CD4-positive, alpha-beta T cell (primary cell): ENCODE measurements around the gene PLCG2. TPM values are rescaled to one million over a fixed set of nuclear protein-coding genes. Genes with fewer than 3 reads are reported as not detected.

Experiments
- ATAC-seq: fragments of 200-7000 bp; cut with Tn5 transposase; one replicate; pipeline ENCODE4 v1.10.0; 2022; ENCODE audit warnings: mild to moderate bottlenecking; ENCODE audit not compliant: poor library complexity
- CTCF ChIA-PET: fragments of 350-600 bp; sonication (Branson Sonifier 250); formaldehyde crosslinking; loops from one replicate; lab custom pipeline; 2021; ENCODE audit warnings: antibody characterized with exemption, inconsistent platforms; lab: Charles Lee
- POLR2A ChIA-PET: fragments of 350-600 bp; sonication (Branson Sonifier 250); formaldehyde crosslinking; loops from one replicate; lab custom pipeline; 2021; ENCODE audit warnings: antibody characterized with exemption, inconsistent platforms; lab: Charles Lee
- DNase-seq, 14 experiments: peaks; one replicate each; pipeline ENCODE4 v3.0.0-alpha.2; 2013 to 2020; ENCODE audit warnings: mixed read lengths in 2 of 14
- H3K27ac ChIP-seq, 2 donors: one replicate each; pipeline versions ENCODE4 v1.5.1 to v1.7.0; 2013; ENCODE audit warnings: low read length in 2 of 2, low read depth in 1 of 2, mild to moderate bottlenecking in 1 of 2
- H3K27me3 ChIP-seq, 2 experiments: 1 replicate in 1 of 2; 2 replicates in 1 of 2; pipeline versions ENCODE4 v1.6.1 to v1.7.0; 2013; ENCODE audit warnings: low read length in 2 of 2, control low read depth in 1 of 2, mild to moderate bottlenecking in 1 of 2, moderate library complexity in 1 of 2; ENCODE audit not compliant: insufficient read depth in 2 of 2, control insufficient read depth in 1 of 2
- H3K36me3 ChIP-seq: one replicate; pipeline ENCODE4 v1.6.1; 2013; ENCODE audit warnings: low read length, control low read depth; ENCODE audit not compliant: insufficient read depth
- H3K4me1 ChIP-seq: one replicate; pipeline ENCODE4 v1.6.1; 2013; ENCODE audit warnings: low read length, control low read depth; ENCODE audit not compliant: insufficient read depth
- H3K4me3 ChIP-seq: one replicate; pipeline ENCODE4 v1.5.1; 2013; ENCODE audit warnings: mild to moderate bottlenecking, low read length, moderate library complexity
- H3K9me3 ChIP-seq, 2 experiments: 1 replicate in 1 of 2; 2 replicates in 1 of 2; pipeline versions ENCODE4 v1.6.1 to v1.7.0; 2013; ENCODE audit warnings: low read length in 2 of 2, mild to moderate bottlenecking in 2 of 2, control low read depth in 1 of 2, moderate library complexity in 1 of 2; ENCODE audit not compliant: control insufficient read depth in 1 of 2, insufficient read depth in 1 of 2
- H3K27ac Mint-ChIP-seq: one replicate; pipeline ENCODE4 v1.8.0; 2020; ENCODE audit warnings: mixed read lengths
- H3K27me3 Mint-ChIP-seq: one replicate; pipeline ENCODE4 v1.8.0; 2021; ENCODE audit warnings: mixed read lengths
- H3K36me3 Mint-ChIP-seq: one replicate; pipeline ENCODE4 v1.8.0; 2021; ENCODE audit warnings: low read depth, mixed read lengths
- H3K4me1 Mint-ChIP-seq: one replicate; pipeline ENCODE4 v1.8.0; 2021; ENCODE audit warnings: low read depth, mixed read lengths
- H3K4me3 Mint-ChIP-seq: one replicate; pipeline ENCODE4 v1.8.0; 2020; ENCODE audit warnings: mild to moderate bottlenecking, mixed read lengths
- H3K9me3 Mint-ChIP-seq: one replicate; pipeline ENCODE4 v1.8.0; 2020; ENCODE audit warnings: mixed read lengths
- intact Hi-C, 2 experiments: fragments of 100-400 bp; cut with DNase I in 1 of 2; cut with micrococcal nuclease in 1 of 2; formaldehyde crosslinking; loops; one replicate each; pipeline versions ENCODE4 v1.15.1 to v1.9.0; 2023 to 2025; cut with DNase I, micrococcal nuclease
- total RNA-seq, 174 experiments: library from RNA in 2 of 174; stranded (reverse) in 2 of 174; gene quantifications; one replicate each; pipeline ENCODE4 v1.2.3 and lab custom pipeline; 2021 to 2026
- TF ChIP-seq, protein P1 (sequence below): fragments of 200-600 bp; IDR thresholded peaks from one replicate; pipeline ENCODE4 v1.8.0; 2022; ENCODE audit warnings: antibody characterized with exemption, mild to moderate bottlenecking

Gene PLCG2
- total RNA-seq, 2 experiments from 2014 or later: 0.92 to 1.5 TPM

- Histone ChIP-seq H3K9me3 (no peaks in the 10 kb centered on the region), H3K27ac (no peak overlapping the region), H3K27me3 (peaks cover 0 to 2% of the 10 kb centered on the region in 2 experiments), H3K4me3 (no peak overlapping the region), H3K4me1 (no peaks in the 10 kb centered on the region), H3K36me3 (no peaks in the 10 kb centered on the region)
- Mint-ChIP-seq H3K4me1 (no peaks in the 10 kb centered on the region), H3K4me3 (no peak overlapping the region), H3K27ac (no peak overlapping the region), H3K27me3 (no peaks in the 10 kb centered on the region), H3K36me3 (no peaks in the 10 kb centered on the region), H3K9me3 (no peaks in the 10 kb centered on the region)
- ATAC-seq (no peak), DNase-seq (no peak)
- ChIA-PET POLR2A (no interaction called here), CTCF (no interaction called here)
- TF ChIP-seq, protein P1, sequence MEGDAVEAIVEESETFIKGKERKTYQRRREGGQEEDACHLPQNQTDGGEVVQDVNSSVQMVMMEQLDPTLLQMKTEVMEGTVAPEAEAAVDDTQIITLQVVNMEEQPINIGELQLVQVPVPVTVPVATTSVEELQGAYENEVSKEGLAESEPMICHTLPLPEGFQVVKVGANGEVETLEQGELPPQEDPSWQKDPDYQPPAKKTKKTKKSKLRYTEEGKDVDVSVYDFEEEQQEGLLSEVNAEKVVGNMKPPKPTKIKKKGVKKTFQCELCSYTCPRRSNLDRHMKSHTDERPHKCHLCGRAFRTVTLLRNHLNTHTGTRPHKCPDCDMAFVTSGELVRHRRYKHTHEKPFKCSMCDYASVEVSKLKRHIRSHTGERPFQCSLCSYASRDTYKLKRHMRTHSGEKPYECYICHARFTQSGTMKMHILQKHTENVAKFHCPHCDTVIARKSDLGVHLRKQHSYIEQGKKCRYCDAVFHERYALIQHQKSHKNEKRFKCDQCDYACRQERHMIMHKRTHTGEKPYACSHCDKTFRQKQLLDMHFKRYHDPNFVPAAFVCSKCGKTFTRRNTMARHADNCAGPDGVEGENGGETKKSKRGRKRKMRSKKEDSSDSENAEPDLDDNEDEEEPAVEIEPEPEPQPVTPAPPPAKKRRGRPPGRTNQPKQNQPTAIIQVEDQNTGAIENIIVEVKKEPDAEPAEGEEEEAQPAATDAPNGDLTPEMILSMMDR: no peak
- intact Hi-C loops: no loop called here
Measured at GRCh38 chr16:81846105-81846504, 67.0 kb downstream of the PLCG2 start.

GRCh38 chr16:81848306-81848853 is 69.3 kb downstream of the PLCG2 start:
- Histone ChIP-seq H3K4me3 (no peak overlapping the region), H3K27ac (no peak overlapping the region), H3K9me3 (no peaks in the 10 kb centered on the region), H3K36me3 (no peaks in the 10 kb centered on the region), H3K4me1 (no peaks in the 10 kb centered on the region), H3K27me3 (peaks cover 0 to 2% of the 10 kb centered on the region in 2 experiments)
- no peak overlapping the region for H3K4me3 Mint-ChIP-seq
- POLR2A ChIA-PET: interaction anchor here (0.7 kb wide), 1 partner anchor 9 kb away, joined by 3 read pairs; no protein-coding TSS in a partner anchor
- no peaks in the 10 kb centered on the region for H3K9me3 Mint-ChIP-seq
- H3K36me3 Mint-ChIP-seq: no peaks in the 10 kb centered on the region
- TF ChIP-seq, protein P1: no peak
- DNase-seq (no peak), ATAC-seq (no peak)
- no peak overlapping the region for H3K27ac Mint-ChIP-seq
- CTCF ChIA-PET: no interaction called here
- no peaks in the 10 kb centered on the region for H3K27me3 Mint-ChIP-seq
- intact Hi-C loops: no loop called here
- no peaks in the 10 kb centered on the region for H3K4me1 Mint-ChIP-seq

DNA sequence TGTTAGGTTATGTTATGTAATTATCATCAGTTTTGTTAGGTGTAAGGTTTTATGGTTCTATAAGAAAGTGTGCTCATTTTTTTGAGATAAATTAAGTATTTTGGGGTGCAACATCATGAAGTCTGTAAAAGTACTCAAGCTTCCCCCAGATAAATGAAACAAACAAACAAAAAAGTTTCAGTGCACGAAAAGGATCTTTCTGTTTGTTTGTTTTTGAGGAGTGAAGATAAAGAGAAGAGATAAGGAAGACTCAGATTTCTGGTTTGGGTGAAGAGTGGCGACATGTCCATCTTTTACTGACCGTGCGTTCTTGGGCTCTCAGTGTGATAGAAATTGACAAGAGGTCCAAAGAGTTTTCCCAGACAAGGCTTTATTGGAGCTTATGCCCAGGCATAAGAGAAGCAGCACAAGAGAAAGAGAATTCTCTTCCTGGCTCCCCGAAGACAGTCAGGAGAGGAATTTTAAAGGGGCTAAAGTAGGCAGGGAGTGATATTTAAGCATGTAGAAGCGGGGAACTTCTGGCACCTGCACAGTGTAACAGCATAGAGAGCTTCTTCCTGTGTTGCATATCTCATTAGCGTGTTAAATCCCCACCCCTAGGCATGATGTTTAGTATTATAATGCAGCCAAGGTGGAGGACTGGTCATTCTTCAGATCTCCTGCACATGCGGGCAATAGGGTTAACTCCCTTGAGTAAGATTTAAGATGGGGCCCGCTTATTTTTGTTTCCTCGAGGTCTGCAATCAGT is 71.3 kb downstream of the PLCG2 start:
- no peak overlapping the region for H3K27ac ChIP-seq
- CTCF ChIA-PET: no interaction called here
- no peaks in the 10 kb centered on the region for H3K36me3 ChIP-seq
- H3K27me3 ChIP-seq: peaks cover 0 to 2% of the 10 kb centered on the region in 2 experiments
- H3K27me3 Mint-ChIP-seq: no peaks in the 10 kb centered on the region
- no peak overlapping the region for H3K4me3 Mint-ChIP-seq
- no peak for ATAC-seq
- no peaks in the 10 kb centered on the region for H3K4me1 Mint-ChIP-seq
- TF ChIP-seq, protein P1: no peak
- H3K4me1 ChIP-seq: no peaks in the 10 kb centered on the region
- no peak for DNase-seq
- no peaks in the 10 kb centered on the region for H3K9me3 Mint-ChIP-seq
- intact Hi-C loops: no loop called here
- no peaks in the 10 kb centered on the region for H3K9me3 ChIP-seq
- no peaks in the 10 kb centered on the region for H3K36me3 Mint-ChIP-seq
- no peak overlapping the region for H3K27ac Mint-ChIP-seq
- POLR2A ChIA-PET: no interaction called here
- no peak overlapping the region for H3K4me3 ChIP-seq
